ENCODE results near the gene RPS2.

The RPS2 gene

GRCh38 chr16:1912215-1912543 lies 52.4 kb downstream of the RPS2 start:
- H3K27ac ChIP-seq (replicated peaks) = no peak overlapping the region
- TF ChIP-seq POLR2AphosphoS5 (IDR thresholded peaks at IDR 0.05; ENCODE audit: low read depth) = no peak
- TF ChIP-seq SPI1 (IDR thresholded peaks at IDR 0.05; ENCODE audit: borderline replicate concordance, low read depth) = no peak
- no peak for TF ChIP-seq CTCF (IDR thresholded peaks at IDR 0.05; ENCODE audit: insufficient read depth, low read length)
- TF ChIP-seq REST (IDR thresholded peaks at IDR 0.05; ENCODE audit: insufficient replicate concordance, low read depth) = no peak
- TF ChIP-seq GABPA (IDR thresholded peaks at IDR 0.05; ENCODE audit: low read depth) = no peak
- no peak overlapping the region for H3K4me3 ChIP-seq (replicated peaks; ENCODE audit: insufficient read depth, low read length)
- H3K27me3 ChIP-seq (ENCODE audit: insufficient read depth, poor library complexity, severe bottlenecking) = peaks cover 43% of the 10 kb centered on the region
- no peak for DNase-seq (ENCODE audit: low read depth in 1 of 2, low spot score in 1 of 2)

Data from HL-60 (cell line).